GM12878 (cell line): ENCODE results near the gene LPCAT3. TPM values are rescaled to one million over a fixed set of nuclear protein-coding genes. Genes with fewer than 3 reads are reported as not detected.

ENCODE experiments used
- ATF7 ChIP-seq: fragments of 450-650 bp; IDR thresholded peaks from 2 replicates; pipeline ENCODE4 v1.6.1; 2016; ENCODE audit warnings: low read depth, mild to moderate bottlenecking
- BRCA1 ChIP-seq: IDR thresholded peaks from 2 replicates; pipeline ENCODE4 v1.6.1; 2011; ENCODE audit warnings: low read depth, low read length, improper control_type of control experiment
- CREB1 ChIP-seq: IDR thresholded peaks from 2 replicates; pipeline ENCODE4 v1.6.1; 2012; ENCODE audit warnings: low read depth, mild to moderate bottlenecking, inconsistent platforms
- GATAD2B ChIP-seq: fragments of 450-650 bp; conservative IDR thresholded peaks from 2 replicates; pipeline ENCODE4 v1.6.1; 2017; ENCODE audit warnings: low read depth, mild to moderate bottlenecking, moderate library complexity
- KDM1A ChIP-seq: fragments of 200-600 bp; sonication (generic); IDR thresholded peaks from 2 replicates; pipeline ENCODE4 v1.6.1; 2016; ENCODE audit warnings: borderline replicate concordance
- MEF2A ChIP-seq: IDR thresholded peaks from 2 replicates; pipeline ENCODE4 v1.6.1; 2011; ENCODE audit warnings: low read depth, mild to moderate bottlenecking, low read length, moderate library complexity; ENCODE audit not compliant: insufficient read depth
- MEF2B ChIP-seq: fragments of 450-650 bp; IDR thresholded peaks from 2 replicates; pipeline ENCODE4 v1.6.1; 2018; ENCODE audit warnings: mild to moderate bottlenecking, moderate library complexity; ENCODE audit not compliant: partially characterized antibody, poor library complexity, severe bottlenecking
- MYB ChIP-seq: fragments of 150-350 bp; IDR thresholded peaks from 2 replicates; pipeline ENCODE4 v1.6.1; 2014; ENCODE audit warnings: mild to moderate bottlenecking, low read depth, low read length, borderline replicate concordance
- NBN ChIP-seq: fragments of 450-650 bp; IDR thresholded peaks from 2 replicates; pipeline ENCODE4 v1.6.1; 2016
- NKRF ChIP-seq: fragments of 450-650 bp; conservative IDR thresholded peaks from 2 replicates; pipeline ENCODE4 v1.6.1; 2017; ENCODE audit warnings: mild to moderate bottlenecking, moderate library complexity
- NR2C1 ChIP-seq: fragments of 450-650 bp; IDR thresholded peaks from 2 replicates; pipeline ENCODE4 v1.6.1; 2017; ENCODE audit warnings: antibody characterized with exemption, mild to moderate bottlenecking, moderate library complexity
- NR2F1 ChIP-seq: fragments of 450-650 bp; conservative IDR thresholded peaks from 2 replicates; pipeline ENCODE4 v1.6.1; 2017; ENCODE audit warnings: mild to moderate bottlenecking
- POLR2AphosphoS2 ChIP-seq: IDR thresholded peaks from 2 replicates; pipeline ENCODE4 v1.6.1; 2011; ENCODE audit warnings: low read depth, mild to moderate bottlenecking, low read length, improper control_type of control experiment, moderate library complexity
- RAD21 ChIP-seq: IDR thresholded peaks from 2 replicates; pipeline ENCODE4 v1.6.1; 2011; ENCODE audit warnings: mild to moderate bottlenecking, low read depth, low read length, moderate library complexity; ENCODE audit not compliant: insufficient read depth
- RFX5 ChIP-seq: IDR thresholded peaks from 2 replicates; pipeline ENCODE4 v1.6.1; 2011; ENCODE audit warnings: low read depth, low read length, improper control_type of control experiment
- SIN3A ChIP-seq: IDR thresholded peaks from 2 replicates; pipeline ENCODE4 v1.6.1; 2012; ENCODE audit warnings: low read depth, low read length, improper control_type of control experiment
- SUPT20H ChIP-seq: IDR thresholded peaks from 2 replicates; pipeline ENCODE4 v1.6.1; 2011; ENCODE audit warnings: low read depth, mild to moderate bottlenecking, low read length, moderate library complexity, borderline replicate concordance; ENCODE audit not compliant: control insufficient read depth
- SUZ12 ChIP-seq: fragments of 200-600 bp; sonication (generic); IDR thresholded peaks from one replicate; pipeline ENCODE4 v1.6.1; 2018; ENCODE audit warnings: antibody characterized with exemption, mild to moderate bottlenecking; ENCODE audit not compliant: unreplicated experiment
- TBL1XR1 ChIP-seq: IDR thresholded peaks from 2 replicates; pipeline ENCODE4 v1.6.1; 2012; ENCODE audit warnings: low read depth, low read length, improper control_type of control experiment
- TCF3 ChIP-seq: IDR thresholded peaks from 2 replicates; pipeline ENCODE4 v1.6.1; 2012; ENCODE audit warnings: low read depth, mild to moderate bottlenecking, low read length, borderline replicate concordance; ENCODE audit not compliant: insufficient read depth
- ZNF592 ChIP-seq: fragments of 450-650 bp; IDR thresholded peaks from 2 replicates; pipeline ENCODE4 v1.6.1; 2017; ENCODE audit warnings: mild to moderate bottlenecking, moderate library complexity
- polyA plus RNA-seq, 11 experiments: library from polyadenylated mRNA; depleted of rRNA in 4 of 11; unstranded in 6 of 11; stranded (reverse) in 5 of 11; fragments of >200 nt; fragmentation: Nextera tagmentation in 4 of 11; fragmentation: Illumina TruSeq in 1 of 11; extraction: Ambion mirVana in 4 of 11; extraction: Trizol in 1 of 11; gene quantifications; 1 replicate in 1 of 11; 2 replicates in 10 of 11; pipeline versions ENCODE4 v1.2.1 to v1.2.3, GENCODE V29; 2011 to 2016; ENCODE audit warnings: inconsistent platforms in 2 of 11, missing spikeins in 2 of 11, low read depth in 1 of 11
- total RNA-seq, 4 experiments: library from RNA; depleted of rRNA in 3 of 4; stranded (reverse); fragments of >200 nt in 3 of 4; fragmentation: Illumina TruSeq in 1 of 4; extraction: Trizol in 1 of 4; gene quantifications; 2 replicates each; pipeline versions ENCODE4 v1.2.1 to v1.2.3, GENCODE V29; 2013 to 2021
- TF ChIP-seq, protein P1 (sequence below): fragments of 450-650 bp; IDR thresholded peaks from 2 replicates; pipeline ENCODE4 v1.6.1; 2017; ENCODE audit warnings: low read depth, mild to moderate bottlenecking, moderate library complexity
- TF ChIP-seq, protein P2 (sequence below): IDR thresholded peaks from 2 replicates; pipeline ENCODE4 v1.6.1; 2012; ENCODE audit warnings: low read depth, low read length, improper control_type of control experiment

LPCAT3 gene
- total and polyA plus RNA-seq, 10 of the 15 experiments (the other 5 are each of a cell fraction or from before 2014, with no cell fraction given): 2.6 to 48.3 (median 23.0) TPM

DNA sequence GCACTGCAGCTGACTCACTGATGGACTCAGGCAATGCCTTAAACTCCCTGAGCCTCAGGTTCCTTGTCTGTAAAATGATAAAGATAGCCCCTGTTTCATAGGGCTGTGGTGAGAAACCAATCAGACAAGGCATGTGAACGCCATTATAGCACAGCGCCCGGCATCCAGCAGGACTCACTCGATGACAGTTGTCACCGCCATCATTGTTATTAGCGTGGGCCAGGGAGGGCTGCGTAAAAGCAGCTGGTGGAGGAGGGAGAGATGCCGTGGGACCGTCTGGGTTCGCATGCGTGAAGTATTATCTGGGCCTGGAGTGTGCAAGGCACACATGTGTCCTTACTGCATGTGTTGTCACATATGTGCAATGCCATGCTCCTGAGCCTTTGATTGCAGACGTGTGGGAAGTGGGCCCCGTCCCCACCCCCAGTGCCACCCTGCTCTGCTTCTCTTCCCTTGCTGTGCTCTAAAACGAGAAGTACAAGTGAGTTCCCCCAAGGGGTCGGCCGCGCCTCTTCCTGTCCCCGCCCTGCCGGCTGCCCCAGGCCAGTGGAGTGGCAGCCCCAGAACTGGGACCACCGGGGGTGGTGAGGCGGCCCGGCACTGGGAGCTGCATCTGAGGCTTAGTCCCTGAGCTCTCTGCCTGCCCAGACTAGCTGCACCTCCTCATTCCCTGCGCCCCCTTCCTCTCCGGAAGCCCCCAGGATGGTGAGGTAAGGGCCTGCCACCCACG, 67.3 kb downstream of the LPCAT3 start, which contains the start of gene PTPN6 (continued):
- TF ChIP-seq MEF2A (no peak), RFX5 (no peak), BRCA1 (no peak), CREB1 (no peak), RAD21 (no peak), MYB (no peak), NKRF (peak; percentile 73), POLR2AphosphoS2 (peak; percentile 78; the same call in 1 of the 2 replicates), ZNF592 (0 out of 2 replicates have a peak, but pooled peaks have one; percentile 43), GATAD2B (peak; percentile 93), ATF7 (peak; percentile 89), NR2F1 (peak; percentile 54), KDM1A (no peak), NR2C1 (peak; percentile 37; the same call in 1 of the 2 replicates), TCF3 (no peak), SUZ12 (no peak), SUPT20H (no peak), TBL1XR1 (no peak), NBN (peak; percentile 91), MEF2B (peak; percentile 57), SIN3A (peak; percentile 74; the same call in 1 of the 2 replicates)
- TF ChIP-seq, protein P1, sequence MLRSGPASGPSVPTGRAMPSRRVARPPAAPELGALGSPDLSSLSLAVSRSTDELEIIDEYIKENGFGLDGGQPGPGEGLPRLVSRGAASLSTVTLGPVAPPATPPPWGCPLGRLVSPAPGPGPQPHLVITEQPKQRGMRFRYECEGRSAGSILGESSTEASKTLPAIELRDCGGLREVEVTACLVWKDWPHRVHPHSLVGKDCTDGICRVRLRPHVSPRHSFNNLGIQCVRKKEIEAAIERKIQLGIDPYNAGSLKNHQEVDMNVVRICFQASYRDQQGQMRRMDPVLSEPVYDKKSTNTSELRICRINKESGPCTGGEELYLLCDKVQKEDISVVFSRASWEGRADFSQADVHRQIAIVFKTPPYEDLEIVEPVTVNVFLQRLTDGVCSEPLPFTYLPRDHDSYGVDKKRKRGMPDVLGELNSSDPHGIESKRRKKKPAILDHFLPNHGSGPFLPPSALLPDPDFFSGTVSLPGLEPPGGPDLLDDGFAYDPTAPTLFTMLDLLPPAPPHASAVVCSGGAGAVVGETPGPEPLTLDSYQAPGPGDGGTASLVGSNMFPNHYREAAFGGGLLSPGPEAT: peak; percentile 57; the same call in 1 of the 2 replicates
- TF ChIP-seq, protein P2, sequence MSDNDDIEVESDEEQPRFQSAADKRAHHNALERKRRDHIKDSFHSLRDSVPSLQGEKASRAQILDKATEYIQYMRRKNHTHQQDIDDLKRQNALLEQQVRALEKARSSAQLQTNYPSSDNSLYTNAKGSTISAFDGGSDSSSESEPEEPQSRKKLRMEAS: peak; percentile 45; the same call in 1 of the 2 replicates
